GM21786 (cell line): Measurements from ENCODE around the gene APRT.
"Not testable (repeated sequence)": the region's sequence is repeated elsewhere in the genome, so short reads cannot be mapped to it uniquely, and the experiment has no call there.

ENCODE experiments used
- ATAC-seq: cut with Tn5 transposase; IDR thresholded peaks from one replicate; pipeline ENCODE4 v1.9.1; 2021; ENCODE audit not compliant: unreplicated experiment

The APRT gene

DNA sequence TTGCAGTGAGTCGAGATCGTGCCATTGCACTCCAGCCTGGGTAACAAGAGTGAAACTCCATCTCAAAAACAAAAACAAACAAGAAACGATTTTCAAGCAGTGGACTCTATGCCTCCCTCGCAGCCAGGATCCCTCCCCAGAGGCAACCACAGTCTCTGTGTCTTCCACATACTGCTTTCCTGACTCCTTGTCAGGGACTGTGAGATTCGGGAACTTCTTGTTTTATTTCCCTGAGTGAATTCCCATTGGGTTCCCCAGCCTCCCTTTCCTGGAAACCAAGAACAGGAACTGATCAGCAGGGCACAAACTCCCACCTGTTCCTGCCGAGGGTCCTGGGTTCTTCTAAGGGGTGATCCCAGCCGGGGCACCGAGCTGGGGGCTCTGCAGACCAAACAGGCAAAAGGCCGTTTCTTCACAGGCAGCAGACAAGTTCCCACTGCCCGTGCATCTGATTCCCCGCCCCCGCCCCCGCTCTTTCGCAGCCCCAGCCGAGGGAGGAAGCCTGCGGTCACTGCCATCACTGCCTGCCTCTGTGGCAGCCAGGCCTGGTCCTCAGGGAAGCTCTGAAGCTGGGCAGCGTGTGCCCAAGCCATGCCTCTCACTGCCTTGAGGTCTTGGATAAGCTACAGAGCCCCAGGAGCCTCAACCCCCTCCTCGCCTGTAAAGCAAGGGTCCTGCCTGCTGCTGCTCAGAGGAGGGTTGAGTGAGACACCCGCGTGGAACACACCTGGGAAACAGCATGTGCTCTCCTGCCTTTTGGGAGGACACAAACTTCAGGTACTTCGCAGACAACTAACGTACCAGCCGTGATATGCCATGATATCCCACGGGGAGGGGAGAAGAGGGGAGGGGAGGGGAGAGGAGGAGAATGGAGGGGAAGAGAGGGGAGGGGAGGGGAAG is 21.2 kb downstream of the APRT start:
- no peak for ATAC-seq

DNA sequence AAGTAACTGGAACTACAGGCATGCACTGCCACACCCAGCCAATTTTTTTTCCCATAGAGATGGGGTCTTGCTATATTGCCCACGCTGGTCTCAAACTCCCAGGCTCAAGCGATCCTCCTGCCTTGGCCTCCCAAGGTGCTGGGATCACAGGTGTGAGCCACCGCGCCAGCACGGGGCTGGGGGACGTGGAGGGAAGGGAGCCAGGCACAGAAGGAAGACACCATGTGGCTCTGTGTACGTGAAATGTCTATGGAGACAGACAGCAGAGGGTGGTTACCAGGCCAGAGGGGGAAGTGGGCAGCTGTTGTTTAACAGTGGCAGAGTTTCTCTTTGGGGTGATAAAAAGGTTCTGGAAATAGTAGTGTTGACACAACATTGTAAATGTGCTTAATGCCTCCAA is 22.1 kb downstream of the APRT start:
- ATAC-seq: no peak

DNA sequence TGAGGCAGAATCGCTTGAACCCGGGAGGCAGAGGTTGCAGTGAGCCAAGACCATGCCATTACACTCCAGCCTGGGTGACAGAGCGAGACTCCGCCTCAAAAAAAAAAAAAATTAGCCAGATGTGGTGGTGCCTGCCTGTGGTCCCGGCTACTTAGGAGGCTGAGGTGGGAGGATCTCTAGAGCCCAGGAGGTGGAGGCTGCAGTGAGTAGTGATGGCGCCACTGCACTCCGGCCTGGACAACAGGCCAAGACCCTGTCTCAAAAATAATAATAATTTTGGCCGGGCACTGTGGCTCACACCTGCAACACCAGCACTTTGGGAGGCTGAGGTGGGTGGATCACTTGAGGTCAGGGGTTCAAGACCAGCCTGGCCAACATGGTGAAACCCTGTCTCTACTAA is 23.0 kb downstream of the APRT start:
- not testable (repeated sequence) for ATAC-seq

DNA sequence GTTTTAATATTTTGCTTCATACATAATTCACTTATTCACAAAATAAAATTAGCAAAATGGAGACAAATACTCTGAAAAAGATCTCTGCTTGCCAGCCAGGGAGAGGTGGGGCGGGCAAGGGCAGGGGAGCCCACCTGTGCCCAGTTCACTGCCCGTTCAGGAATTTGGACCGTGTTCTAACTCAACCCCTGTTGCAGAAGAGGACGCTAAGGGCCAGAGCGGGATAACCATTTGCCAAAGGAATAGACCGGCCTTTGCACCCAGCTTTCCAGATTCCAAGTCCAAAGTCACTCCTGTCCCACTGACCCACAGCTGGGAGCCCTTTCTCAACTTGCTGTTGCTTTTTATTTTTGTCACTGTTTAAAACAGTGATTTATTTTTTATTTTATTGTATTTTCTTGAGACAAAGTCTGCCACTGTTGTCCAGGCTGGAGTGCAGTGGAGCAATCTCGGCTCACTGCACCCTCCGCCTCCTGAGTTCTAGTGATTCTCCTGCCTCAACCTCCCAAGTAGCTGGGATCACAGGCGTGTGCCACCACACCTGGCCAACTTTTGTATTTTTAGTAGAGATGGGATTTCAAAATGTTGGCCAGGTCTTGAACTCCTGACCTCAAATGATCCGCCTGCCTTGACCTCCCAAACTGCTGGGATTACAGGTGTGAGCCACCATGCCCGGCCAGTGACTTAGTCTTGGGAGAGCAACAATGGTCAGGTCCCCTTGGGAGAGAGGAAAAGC is 24.0 kb downstream of the APRT start:
- ATAC-seq: no peak

DNA sequence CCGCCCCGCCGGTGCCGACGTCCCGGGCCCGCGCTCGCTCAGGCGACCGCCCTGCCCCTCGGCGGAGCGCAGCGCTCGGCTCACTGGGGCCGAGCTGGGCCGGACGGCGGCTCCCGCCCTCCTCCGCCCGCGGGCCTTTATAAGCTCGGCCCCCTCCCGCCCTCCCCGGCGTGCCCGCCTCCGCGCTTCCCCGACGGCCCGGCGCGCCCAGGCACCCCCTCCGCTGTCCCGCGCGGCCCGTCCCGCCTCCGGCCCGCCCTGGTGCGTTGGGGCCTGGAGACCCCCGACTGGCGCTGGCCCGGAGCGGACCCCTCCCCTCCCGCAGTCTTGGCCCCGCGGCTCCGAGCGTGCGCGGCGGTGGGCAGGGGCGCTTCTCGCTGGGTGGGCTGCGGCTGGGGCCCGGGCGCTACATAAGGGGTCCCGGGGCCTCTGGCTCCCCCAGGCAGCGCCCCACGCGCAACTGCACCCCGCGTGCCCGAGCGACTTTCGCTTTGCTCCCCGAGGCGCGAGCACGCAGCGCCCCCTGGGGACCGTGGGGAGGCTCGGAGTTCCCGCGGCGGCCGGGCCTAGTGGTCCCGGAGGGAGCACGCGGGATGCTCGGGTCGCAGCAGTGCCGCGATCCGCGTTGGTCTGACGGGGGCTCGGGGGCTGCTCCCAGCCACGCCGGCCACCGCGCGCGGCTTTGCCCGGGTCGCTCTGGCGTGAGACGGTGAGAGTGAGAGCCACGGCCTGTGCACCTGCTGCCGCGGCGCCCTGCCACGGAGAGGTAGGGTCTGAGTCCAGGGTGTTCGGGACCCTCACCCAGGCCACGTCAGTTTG is 26.4 kb downstream of the APRT start, which contains the start of gene PIEZO1:
TSS of gene PIEZO1 (minus strand) at position 115 of the 819 bp plus-strand sequence. CDS start 256 bp downstream, outside the sequence.
- ATAC-seq: no peak

DNA sequence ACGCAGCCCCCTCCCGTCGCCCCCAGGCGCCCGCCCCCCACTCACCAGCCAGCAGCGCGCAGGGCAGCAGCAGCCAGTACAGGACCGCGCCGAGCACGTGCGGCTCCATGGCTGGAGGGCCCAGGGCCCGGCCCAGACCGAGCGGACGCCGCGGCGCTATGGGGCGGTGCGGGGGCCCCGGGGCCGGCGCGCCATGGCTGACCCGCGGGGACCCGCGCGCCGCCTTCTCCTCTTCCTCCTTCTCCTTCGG is 26.9 kb downstream of the APRT start:
- ATAC-seq: no peak

DNA sequence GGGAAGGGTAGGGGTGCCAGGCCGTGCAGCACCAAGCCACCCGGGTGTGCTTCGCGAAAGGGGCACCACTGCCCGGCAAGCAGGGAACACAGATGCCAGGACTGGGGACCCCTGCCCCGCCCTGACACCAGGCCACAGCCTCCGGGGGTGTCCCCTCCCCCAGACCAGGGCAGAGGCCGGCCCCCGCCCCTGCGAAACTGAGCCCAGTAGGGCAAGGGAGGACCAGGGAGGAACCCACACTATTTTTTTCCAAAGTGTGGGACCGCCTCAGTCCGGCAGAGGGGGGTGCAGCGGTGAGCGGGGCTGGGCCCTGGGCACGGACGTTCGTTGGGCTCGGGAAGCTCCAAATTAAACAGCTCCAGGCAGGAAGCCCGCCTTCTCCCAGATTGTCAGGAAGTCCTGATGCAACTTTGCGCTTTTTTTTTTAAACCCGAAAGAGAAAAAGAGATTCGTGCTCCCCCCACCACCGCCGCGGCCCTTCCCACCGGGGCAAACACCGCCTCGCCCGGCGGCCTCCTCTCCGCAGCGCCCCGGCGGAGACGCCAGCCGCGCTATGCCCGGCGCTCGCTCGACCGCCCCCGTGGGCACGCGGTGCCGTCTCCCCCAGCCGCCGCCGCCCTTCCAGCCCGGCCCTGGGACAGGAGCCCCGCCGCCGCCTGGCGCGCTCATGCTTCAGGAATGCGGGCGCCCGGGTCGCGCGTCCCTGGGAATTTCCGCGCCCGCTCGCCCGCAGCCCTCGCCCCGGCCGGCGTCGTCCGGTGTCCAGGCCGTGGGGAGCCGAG is 27.5 kb downstream of the APRT start:
- ATAC-seq: no peak

DNA sequence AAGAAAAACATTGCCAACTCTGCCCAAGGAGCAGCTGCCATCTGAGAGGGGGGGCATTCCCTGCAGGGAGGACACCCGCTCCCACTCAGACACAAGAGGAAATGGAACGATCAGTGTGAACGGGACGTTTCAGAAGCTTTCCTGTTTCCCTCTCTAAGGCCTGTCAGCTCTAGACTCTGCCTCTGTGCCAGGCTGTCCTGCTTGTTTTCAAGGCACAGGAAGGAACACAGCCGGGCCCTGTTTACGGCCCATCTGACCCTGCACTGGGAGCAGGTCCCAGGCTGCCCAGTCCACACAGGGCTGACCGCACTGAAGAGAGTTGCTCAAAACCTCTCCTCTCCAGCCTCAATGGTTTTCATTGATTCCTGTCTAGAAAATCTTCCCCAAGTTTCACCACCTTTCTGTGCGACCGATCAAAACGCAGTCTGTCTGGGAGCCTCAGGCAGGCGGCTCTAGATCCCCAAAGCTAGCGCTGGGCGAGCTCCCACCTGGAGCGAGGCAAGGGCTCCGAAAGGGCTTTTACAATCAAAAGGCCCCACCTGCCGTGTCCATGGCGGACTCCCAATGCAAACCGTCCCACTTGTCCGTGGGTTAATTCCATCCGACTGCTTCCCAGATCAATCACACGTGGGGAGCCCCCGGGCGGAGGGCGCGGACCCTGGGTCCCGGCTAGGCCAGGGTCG is 28.2 kb downstream of the APRT start:
- no peak for ATAC-seq

DNA sequence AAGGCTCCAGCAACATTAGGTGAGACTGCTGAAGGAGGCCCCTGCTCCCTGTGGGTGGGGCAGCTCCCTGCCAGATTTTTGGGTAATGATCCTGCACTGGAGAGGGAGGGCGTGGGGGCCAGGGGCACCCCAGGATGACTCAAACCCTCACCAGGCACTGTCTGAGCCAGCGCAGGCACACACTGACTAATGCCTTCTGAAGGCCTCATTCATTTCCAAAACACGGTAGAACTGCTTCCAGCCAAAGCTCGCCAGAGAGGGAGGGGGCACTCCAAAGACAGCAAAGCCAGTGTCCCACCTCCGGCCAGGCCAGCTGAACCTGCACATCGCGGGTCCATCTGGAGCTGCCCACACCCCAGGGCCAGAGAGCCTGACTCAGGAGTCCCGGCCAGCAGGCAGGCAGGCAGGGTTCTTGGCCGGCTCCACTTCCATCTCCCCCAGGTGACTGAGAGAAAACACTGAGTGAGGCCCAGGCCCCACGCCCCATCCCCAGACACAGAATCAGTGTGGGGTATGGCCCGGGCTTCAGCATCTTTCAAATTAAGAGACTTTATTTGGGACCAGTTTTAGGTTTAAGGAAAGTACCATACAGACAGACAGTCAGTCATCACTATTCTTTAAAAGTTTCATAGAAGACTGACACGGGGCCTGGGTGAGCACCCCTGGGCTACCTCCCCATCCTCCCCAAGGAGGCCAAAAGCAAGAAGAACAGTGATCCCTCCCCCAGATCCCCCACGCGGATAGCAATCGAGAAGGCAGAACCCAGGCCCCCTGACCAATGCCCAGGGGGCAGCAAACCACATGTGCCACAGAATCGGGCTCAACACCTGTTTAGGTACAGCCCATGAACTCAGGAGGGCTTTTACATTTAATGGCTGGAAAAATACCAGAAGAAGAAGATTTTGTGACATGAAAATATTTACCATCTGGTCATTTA is 29.0 kb downstream of the APRT start:
- no peak for ATAC-seq

DNA sequence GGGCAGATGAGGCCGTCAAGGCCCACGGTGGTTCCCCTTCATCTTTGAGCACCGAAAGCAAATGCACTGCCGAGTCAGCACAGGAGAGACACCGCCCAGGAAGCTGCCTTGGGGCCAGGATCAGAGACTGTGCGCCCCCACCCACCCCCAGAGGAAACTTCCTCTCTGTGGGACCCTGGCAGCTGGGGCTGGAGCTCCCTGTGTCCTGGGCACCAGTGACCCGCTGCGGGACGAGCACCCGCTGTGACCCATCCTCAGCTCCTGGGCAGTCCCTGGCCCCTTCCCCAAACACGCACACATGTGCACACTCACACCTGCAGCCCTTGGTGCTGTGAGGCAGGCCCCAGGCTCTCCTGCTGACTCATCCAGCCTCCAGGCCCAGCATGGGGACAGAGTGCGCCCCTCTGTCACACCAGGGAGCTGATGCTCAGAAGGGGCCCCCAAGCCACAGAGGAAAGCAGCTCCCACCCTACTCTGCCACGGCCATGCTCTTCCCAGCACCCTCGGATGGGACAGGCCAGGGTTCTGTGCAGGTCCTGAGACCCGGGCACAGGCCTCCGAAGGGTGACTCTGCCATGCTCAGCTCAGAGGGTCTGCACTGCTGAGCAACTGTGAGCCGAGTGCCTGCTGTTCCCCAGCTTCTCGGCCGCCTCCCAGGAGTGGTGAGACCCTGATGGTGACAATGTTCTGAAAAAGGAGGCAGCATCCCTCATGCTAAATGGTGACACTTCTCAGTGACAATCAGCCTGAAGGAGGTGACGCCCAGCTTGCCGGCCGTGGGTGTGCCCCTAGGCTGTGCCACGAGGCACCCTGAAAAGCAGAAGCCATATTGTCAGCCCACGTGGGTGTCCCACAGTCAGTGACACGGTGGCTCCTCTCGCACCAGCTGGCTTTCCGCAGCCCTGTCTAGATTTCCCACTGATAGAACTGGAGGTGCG is 30.3 kb downstream of the APRT start:
- ATAC-seq: peak; percentile 41

DNA sequence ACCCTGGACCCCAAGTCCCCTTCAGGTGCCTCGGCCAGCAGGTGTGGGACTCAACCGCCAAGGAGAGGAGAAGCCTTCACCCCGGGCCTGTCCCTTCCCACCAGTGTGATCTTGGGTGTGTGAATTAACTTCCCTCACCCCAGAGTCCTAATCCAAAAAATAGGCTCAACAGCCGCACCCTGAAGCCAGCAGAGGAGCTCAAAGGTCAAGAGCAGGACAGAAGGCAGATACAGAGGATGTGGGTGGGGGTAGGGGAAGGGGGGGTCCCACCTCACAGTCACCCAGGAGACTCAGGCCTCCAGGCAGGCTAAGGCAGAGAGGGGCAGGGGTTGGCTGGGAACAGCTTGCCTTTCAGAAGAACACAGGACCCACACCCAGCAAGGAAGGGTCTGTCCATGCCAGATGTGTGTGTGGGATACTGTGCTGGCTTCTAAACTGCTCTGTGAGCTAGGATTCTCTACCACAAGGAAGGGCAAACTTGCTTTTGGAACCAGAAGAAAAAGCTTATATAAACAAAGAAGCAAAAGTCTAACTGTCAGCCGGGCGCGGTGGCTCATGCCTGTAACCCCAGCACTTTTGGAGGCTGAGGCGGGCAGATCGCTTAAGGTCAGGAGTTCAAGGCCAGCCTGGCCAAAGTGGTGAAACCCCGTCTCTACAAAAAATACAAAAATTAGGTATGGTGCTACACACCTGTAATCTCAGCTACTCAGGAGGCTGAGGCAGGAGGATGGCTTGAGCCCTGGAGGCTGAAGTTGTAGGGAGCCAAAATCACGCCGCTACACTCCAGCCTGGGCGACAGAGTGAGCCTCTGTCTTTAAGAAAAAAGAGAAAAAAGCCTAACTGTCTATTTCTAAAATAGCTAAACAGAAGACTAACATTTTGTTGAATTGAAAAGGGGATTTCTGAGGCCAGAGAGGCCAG is 31.3 kb downstream of the APRT start:
- no peak for ATAC-seq

DNA sequence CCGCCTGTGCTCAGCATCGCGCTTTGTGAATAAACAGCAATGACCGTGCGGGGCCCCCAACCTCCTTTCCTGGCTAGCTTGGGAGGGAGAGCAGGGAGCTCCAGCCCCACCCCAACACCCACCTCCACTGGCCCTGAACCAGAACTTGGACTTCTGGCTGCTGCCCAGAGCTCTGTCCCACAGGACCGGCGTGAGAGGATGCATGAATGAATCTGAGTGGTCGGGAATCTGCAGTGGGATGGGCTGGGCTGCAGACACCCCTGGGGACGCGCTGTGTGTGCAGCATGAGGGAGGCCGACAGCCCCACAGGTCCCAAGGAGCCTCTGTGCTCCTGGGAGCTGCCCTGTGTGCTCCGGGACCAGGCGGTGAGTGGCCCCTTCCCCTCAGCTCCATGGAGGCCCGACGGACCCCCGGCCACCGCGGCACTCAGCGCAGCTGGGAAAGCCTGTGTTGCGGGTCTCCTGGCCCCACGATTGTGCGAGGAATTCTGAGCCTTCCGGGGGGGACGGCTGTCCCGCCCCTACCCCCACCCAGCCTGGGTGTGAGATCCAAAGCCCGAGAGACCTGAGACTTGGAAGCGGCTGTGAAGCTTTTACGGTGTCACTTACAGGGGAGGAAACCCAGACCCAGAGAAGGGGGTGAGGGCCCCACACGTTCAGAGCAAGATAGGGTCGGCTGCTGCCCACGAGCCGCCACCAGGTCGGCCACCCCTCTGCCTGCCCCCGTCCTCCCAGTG is 32.2 kb downstream of the APRT start:
- no peak for ATAC-seq

DNA sequence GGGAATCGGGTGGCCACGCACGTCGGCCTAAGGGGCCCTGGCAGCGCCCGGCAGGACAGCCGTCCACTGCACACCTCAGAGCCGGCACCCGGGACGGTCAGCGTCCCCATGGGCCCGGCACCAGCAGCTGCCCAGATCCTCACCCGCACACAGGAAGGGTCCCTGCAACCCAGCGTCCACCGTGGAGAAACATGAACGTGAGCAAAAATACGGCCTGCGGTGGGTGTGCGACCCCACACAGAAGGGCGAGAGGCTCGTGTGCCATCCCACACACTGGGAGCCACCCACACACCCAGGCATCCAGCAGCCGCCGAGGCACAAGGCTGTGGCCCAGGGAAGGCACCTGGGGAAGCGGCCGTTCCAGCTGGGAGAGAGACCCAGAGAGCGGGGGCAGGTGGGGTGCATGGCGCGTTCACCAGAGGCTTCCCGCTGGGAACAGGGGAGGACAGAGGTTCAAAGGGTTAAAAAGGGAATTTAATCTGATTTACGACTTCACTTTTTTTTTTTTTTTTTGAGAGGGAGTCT is 33.1 kb downstream of the APRT start:
- no peak for ATAC-seq

DNA sequence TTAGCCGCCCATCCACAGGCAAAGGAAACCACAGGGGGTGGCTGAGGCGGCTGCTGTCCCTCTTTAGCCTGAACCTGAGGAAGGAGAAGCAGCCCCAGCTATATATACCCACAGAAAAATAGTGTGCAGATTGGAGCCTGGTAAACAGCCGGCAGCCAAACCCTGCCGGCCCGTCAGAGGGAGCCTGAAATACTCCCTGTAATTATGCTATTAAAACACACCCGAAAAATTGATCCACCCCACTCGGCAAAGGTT is 33.5 kb downstream of the APRT start:
- no peak for ATAC-seq

DNA sequence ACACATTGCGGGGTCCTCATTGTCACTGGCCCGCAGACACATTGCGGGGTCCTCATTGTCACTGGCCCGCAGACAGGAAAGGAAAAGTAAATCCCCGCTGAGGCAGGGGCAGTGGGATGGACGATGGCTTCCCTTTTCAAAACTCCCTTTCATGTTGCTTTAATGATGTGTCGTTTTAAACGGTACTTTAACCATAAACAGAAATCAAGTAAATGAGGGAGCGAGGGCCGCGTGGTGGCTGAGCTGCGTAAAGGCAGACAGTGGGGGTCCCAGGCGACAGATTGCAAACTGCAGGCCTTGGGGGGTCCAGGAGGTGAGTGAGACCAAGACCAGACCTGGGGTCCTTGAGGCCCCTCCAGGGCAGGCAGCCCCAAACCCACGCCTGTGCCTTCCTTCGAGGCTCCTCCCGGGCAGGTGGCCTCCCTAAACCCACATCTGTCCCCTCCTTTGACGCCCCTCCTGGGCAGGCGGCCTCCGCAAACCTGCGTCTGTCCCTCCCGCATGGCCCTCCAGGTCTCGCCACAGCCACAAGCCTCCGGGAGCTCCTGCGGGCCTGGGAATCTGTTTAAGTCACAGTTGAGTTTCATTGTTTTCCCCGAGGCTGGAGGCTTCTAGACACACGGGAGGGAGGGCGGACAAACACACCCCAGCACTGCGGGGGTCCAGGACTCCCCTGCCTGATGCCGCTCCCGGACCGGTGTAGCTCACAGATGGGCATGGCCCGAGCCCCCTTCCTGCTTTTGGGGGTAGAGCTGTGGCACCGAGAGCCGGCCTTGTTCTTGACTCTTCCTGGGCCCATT is 34.1 kb downstream of the APRT start:
- ATAC-seq: no peak

DNA sequence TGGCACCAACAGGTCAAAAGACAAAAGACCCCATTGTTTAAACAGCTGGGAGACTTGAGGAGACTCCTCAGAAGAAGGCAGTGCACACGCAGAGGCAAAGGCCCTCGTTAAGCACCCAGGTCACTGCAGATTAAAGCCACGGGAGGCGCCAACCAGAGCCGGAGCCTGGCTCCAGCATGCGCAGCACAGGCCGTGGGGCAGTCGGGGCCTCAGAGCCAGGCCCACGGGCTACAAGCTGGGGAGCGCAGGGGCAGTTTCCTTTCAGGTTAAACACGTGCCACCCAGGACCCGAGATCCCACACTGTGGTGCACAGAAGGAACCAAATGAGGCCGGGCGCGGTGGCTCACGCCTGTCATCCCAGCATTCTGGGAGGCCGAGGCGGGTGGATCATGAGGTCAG is 35.9 kb downstream of the APRT start:
- ATAC-seq: no peak
